HG03280 (cell line): ENCODE measurements around the gene SLC43A1.
"Not testable (repeated sequence)": the region's sequence is repeated elsewhere in the genome, so short reads cannot be mapped to it uniquely, and the experiment has no call there.

Source experiments
- ATAC-seq: cut with Tn5 transposase; IDR thresholded peaks from one replicate; pipeline ENCODE4 v1.9.1; 2021; ENCODE audit warnings: mild to moderate bottlenecking, moderate library complexity; ENCODE audit not compliant: unreplicated experiment

Gene SLC43A1

GRCh38 chr11:57462597-57462996, 52.9 kb downstream of the SLC43A1 start:
- ATAC-seq, result no peak

- ATAC-seq, result no peak
These were observed 53.5 kb downstream of the SLC43A1 start for GRCh38 chr11:57461841-57462489.

GRCh38 chr11:57460758-57461749, 54.4 kb downstream of the SLC43A1 start:
- no peak for ATAC-seq

- no peak for ATAC-seq
These were observed 55.3 kb downstream of the SLC43A1 start, which contains the start of gene RTN4RL2 for GRCh38 chr11:57460022-57460757. TSS of gene RTN4RL2 (plus strand) at chr11:57460528. CDS start at chr11:57460866, 338 bp downstream.

- ATAC-seq, result no peak
These were observed 56.1 kb downstream of the SLC43A1 start for GRCh38 chr11:57459164-57460021.

GRCh38 chr11:57458410-57459163, 56.9 kb downstream of the SLC43A1 start:
- no peak for ATAC-seq

GRCh38 chr11:57458060-57458409, 57.5 kb downstream of the SLC43A1 start:
- no peak for ATAC-seq

- peak; percentile 10 for ATAC-seq
These were observed 57.9 kb downstream of the SLC43A1 start for GRCh38 chr11:57457643-57458023.

GRCh38 chr11:57456960-57457642, 58.4 kb downstream of the SLC43A1 start:
- ATAC-seq, result peak; percentile 71

- ATAC-seq, result no peak
These were observed 61.8 kb downstream of the SLC43A1 start for GRCh38 chr11:57453543-57454177.

- no peak for ATAC-seq
These were observed 69.4 kb downstream of the SLC43A1 start for GRCh38 chr11:57446055-57446454.

GRCh38 chr11:57445122-57445394, 70.4 kb downstream of the SLC43A1 start:
- ATAC-seq, result not testable (repeated sequence)

GRCh38 chr11:57444362-57445121, 71.0 kb downstream of the SLC43A1 start:
- ATAC-seq, result no peak

- ATAC-seq, result no peak
These were observed 74.6 kb downstream of the SLC43A1 start for GRCh38 chr11:57440744-57441414.

- no peak for ATAC-seq
These were observed 75.7 kb downstream of the SLC43A1 start for GRCh38 chr11:57439786-57440185.

GRCh38 chr11:57438345-57439285, 76.9 kb downstream of the SLC43A1 start:
- no peak for ATAC-seq
